CD4-positive, alpha-beta T cell treated with Interleukin-17A for 1 hour (primary cell): Measurements from ENCODE around the gene SASH1.
A peak's percentile ranks its signal among the peaks of the same experiment; 100 is the strongest.

ENCODE experiments used
- DNase-seq: peaks from one replicate; pipeline ENCODE4 v3.0.0-alpha.2; 2020

Gene SASH1

DNA sequence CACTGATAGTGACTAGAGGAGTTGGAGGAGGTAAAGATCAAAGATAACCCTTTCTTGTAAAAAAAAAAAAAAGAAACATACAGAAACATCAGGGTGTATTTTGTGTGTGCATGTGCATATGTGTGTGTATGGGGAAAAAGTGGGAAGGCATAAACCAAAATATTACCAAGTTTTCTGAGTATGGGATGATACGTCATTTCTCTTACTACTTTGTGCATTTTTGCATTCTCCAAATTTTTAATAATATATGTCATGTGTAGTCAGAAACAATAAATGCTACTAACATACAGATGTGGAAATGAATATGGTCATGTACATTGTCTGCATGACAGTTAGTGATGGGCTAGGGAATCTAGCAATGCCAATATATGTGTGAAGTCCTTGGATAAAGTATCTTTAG lies 161.1 kb downstream of the SASH1 start:
- no peak for DNase-seq

DNA sequence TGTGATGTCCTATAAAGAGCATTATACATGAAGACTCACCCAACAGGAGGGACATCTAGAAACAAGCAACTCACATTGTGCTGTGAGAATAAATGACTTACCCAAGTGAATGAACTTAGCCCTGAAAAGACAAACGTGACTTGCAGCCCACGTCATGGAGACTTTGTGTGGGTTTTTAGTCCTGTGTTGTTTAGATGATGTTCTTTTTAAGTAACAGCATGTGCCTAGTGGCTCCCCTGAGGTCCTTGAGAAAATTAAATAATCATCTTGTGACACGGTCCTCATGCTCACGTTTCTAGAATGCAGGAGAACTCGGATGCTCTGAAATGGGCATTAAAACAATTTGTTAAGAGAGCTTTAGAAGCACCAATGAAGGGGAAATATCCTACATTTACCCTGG lies 165.1 kb downstream of the SASH1 start:
- DNase-seq, result no peak

- no peak for DNase-seq
Observed at GRCh38 chr6:148508401-148509041, 165.9 kb downstream of the SASH1 start.

DNA sequence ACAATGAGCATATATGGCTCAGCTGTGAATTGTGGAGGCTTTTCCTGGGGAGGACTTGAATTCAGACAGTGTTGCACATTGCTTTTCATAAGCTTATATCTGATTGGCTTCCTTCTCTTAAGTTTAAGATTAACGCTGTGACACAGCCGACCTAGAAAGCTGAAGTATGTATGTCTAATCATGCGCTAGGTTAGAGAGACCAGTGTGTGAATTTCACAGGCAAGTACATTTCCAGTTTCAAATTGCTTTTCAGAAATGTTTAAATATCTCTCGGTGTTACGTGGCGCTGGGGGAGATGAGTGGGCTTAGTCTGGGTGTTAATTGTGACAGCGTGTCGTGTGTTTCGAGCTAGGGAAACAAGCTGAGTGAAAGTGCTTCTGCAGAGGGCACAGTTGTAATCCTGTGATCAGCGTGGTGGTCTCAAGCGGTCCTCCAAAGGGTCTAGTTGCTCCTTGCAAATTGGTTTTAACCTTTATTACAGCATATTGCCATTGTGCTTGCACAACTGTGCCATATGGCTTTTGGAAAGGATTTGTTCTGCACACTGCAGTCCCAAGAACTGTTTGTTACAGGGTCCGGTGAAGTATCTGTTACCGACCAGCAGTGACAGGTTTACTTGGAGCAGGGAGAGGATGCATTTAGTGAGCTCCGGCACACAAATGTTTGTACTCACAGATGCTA lies 166.6 kb downstream of the SASH1 start:
- no peak for DNase-seq

GRCh38 chr6:148509800-148510581 lies 167.4 kb downstream of the SASH1 start:
- peak; percentile 10 for DNase-seq

DNA sequence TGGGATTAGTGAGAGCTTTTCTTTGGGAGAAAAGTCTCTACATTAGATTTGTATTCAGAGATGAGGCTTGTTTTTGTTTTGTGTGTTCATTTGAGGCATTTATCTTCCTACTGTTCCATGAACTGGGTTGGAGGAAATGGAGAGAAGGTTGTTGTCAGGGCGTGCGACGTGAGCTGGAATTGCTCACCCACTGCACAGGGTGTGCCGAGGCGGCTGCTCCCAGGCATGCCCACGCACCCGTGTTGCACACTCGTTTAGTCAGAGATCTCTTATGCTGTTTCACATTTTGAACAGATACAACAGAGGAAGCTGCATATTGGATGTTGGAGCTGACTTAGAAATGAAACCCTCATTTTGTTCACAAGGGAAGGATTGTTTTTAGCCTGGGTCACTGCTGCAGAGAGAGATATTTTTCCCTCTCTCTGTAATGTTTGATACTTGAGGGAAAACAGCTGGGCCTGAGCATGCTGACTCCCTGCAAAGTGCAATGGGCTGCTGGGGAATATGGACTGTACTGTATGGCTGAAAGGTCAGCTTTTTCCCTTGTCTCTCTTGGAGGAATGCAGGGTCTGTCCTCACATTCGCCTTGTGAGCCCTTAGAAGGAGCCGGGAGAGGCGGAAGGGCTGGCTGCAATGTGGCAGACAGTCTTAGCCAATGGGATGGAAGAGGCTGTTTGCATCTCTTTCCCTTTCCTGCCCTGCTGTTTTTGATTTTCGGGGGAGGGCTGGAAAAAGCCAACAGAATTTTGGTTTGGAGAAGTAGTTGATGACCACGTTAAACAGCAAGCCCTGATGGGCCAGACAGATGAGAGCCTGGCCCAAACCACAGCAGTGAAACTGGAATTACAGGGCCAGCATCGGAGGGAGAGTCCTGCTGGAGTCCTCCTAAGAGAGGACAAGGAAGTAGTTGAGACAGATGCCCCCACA lies 170.8 kb downstream of the SASH1 start:
- no peak for DNase-seq

- no peak for DNase-seq
Observed at GRCh38 chr6:148514091-148514845, 171.6 kb downstream of the SASH1 start.

DNA sequence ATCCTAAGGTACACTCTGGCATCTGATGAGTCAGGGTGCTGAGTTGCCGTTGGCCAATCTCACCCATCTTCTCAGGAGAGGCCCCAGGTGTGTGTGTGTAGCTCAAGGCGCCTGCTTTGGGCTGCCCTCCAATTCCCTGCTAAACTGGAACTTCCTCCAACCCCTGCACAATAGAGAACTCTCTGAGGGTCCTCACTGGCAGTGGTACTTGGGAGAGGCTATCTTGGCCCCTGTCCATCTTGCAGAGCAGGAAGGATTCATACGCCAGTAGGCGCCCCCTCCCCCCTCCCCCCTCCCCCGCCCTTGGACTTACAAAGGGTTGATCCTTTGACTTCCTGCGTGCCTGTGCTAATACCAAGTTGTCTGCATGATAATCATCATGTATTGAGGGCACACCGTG lies 173.6 kb downstream of the SASH1 start:
- no peak for DNase-seq

DNA sequence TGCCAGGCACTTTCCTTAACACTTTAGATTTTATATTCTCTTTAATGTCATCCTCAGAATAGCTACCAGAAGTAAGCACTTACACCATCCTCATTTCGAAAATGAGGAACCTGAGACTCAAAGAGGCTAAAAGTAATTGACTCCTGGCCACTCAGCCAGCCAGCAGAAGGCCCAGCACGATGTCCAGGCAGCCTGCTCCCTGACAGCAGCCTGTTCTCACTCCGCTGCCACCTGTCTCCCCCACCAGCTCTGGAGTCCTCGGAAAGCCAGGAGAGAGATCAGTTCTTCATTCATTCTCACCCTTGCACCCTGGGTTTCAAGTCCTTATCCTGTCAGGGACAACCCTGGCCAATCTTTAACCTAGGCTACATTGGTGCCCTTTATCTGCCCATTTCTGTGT lies 174.0 kb downstream of the SASH1 start:
- no peak for DNase-seq

- DNase-seq, result no peak
Observed at GRCh38 chr6:148517470-148517869, 174.8 kb downstream of the SASH1 start.

DNA sequence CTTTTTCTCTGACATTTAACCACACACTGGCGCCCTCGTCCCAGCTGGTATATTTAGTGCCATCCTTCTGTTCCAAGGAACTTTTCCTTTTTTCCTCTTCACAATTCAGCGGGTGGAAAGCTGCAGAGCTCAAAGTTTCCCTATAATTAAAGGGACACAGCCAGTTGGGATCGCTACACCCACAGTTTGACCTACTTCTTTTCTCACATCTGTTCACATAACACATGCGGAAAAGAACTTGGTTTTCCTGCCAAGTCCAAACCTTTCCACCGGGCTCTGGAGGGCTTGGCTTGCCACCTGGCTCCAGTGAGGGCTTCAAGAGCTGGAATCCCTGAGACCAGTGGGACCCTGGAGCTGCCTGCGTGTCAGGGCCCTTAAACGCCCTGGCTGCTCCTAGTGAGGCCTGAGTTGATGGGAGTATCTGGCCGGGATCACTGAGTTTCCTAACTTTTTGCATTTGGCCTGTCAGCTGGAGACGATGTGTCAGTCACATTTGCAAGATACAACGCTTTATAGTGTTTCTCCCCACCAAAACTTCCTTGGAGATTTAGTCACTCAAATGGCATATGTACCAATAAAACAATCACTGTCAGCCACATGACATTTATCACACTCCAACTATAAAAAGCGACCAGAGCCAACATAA lies 176.0 kb downstream of the SASH1 start:
- no peak for DNase-seq

GRCh38 chr6:148520109-148520841 lies 177.6 kb downstream of the SASH1 start:
- DNase-seq, result no peak

DNA sequence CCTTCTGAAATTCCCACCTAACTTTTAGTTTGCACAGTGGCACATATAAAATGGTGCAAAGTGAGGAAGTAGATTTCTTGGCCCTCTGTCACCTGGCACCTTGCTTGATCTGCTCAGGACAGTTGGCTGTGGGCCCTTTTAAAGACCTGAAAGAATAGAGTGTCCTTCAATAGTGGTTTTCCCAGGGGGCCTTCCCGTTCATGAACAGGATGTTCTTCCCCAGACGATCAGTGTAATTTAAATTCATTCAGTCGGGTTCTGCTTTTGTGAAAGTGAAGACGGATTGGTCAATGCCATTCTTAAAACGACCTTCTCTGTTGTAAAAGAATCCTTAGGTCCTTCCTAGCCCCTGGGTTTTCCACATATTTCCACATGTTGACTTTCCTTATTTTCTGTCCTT lies 178.5 kb downstream of the SASH1 start:
- DNase-seq, result no peak

- DNase-seq, result no peak
Observed at GRCh38 chr6:148521586-148521985, 178.9 kb downstream of the SASH1 start.

GRCh38 chr6:148523048-148523447 lies 180.4 kb downstream of the SASH1 start:
- no peak for DNase-seq

- DNase-seq, result no peak
Observed at GRCh38 chr6:148523551-148523950, 180.9 kb downstream of the SASH1 start.

GRCh38 chr6:148524471-148524882 lies 181.8 kb downstream of the SASH1 start:
- no peak for DNase-seq

DNA sequence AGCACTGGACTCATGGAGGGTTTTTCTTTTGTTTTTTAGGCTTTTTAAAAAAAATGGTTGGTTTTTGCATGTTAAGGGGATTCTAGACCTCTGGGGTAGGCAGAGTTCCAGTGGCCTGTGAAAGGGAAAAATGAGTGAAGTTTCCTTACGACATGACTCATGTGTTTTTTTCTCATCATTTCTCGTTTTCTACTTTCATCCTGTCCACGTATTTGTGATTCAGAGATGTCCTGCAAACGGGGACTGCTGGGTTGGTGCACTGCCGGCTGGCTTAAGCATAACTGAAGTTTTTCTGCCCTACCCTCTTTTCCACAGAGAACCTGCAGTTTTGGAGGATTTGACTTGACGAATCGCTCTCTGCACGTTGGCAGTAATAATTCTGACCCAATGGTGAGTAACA lies 182.3 kb downstream of the SASH1 start:
- no peak for DNase-seq

- no peak for DNase-seq
Observed at GRCh38 chr6:148525453-148525852, 182.8 kb downstream of the SASH1 start.

DNA sequence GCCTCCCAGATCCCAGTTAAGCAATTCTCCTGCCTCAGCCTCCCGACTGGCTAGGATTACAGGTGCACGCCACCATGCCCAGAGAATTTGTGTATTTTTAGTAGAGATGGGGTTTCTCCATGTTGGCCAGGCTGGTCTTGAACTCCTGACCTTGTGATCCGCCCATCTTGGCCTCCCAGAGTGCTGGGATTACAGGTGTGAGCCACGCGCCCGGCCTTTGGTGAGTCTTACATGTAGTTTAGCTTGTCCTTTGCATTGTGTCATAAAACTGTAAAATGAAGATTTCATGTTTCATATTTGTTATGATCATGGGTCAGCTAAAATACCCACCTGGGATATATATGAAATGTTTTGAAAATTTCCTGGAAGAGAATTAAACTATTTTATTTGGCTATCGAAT lies 183.5 kb downstream of the SASH1 start:
- no peak for DNase-seq

GRCh38 chr6:148528292-148528691 lies 185.7 kb downstream of the SASH1 start:
- no peak for DNase-seq
